Measurements from ENCODE around the gene EDARADD. TPM values are rescaled to one million over a fixed set of nuclear protein-coding genes. Genes with fewer than 3 reads are reported as not detected.
"Not testable (repeated sequence)": the region's sequence is repeated elsewhere in the genome, so short reads cannot be mapped to it uniquely, and the experiment has no call there.

Gene EDARADD
- total RNA-seq, 4 donors from 2014 or later: 0.55 to 2.6 (median 1.2) TPM; not detected in 1

GRCh38 chr1:236495467-236496112 lies 101.5 kb downstream of the EDARADD start:
- no peak overlapping the region for H3K4me3 ChIP-seq
- no peaks in the 10 kb centered on the region for H3K4me1 ChIP-seq
- no peaks in the 10 kb centered on the region for H3K27me3 ChIP-seq
- H3K36me3 ChIP-seq: no peaks in the 10 kb centered on the region
- no peak for TF ChIP-seq POLR2A (IDR thresholded peaks at IDR 0.05)
- no peak for TF ChIP-seq CTCF (IDR thresholded peaks at IDR 0.05)
- no peak overlapping the region for H3K27ac ChIP-seq
- DNase-seq: no peak
- intact Hi-C loops (cut with DNase I; ENCODE audit: low total_unique reads): loop anchor here (10.0 kb wide), 1 partner anchor 381 kb away; no protein-coding TSS in a partner anchor
- no peaks in the 10 kb centered on the region for H3K9me3 ChIP-seq

- DNase-seq: no peak
- Histone ChIP-seq H3K36me3 (no peaks in the 10 kb centered on the region), H3K27ac (no peak overlapping the region), H3K9me3 (no peaks in the 10 kb centered on the region), H3K27me3 (no peaks in the 10 kb centered on the region), H3K4me1 (no peaks in the 10 kb centered on the region), H3K4me3 (no peak overlapping the region)
- intact Hi-C loops (cut with DNase I; ENCODE audit: low total_unique reads): loop anchor here (10.0 kb wide), 1 partner anchor 383 kb away; no protein-coding TSS in a partner anchor
- TF ChIP-seq POLR2A (IDR thresholded peaks at IDR 0.05) (no peak), CTCF (IDR thresholded peaks at IDR 0.05) (no peak)
Observed at GRCh38 chr1:236497908-236498307, 103.8 kb downstream of the EDARADD start.

- H3K36me3 ChIP-seq: no peaks in the 10 kb centered on the region
- TF ChIP-seq POLR2A (IDR thresholded peaks at IDR 0.05) (no peak), CTCF (IDR thresholded peaks at IDR 0.05) (no peak)
- no peak for DNase-seq
- no peaks in the 10 kb centered on the region for H3K27me3 ChIP-seq
- intact Hi-C loops (cut with DNase I; ENCODE audit: low total_unique reads): no loop called here
- no peaks in the 10 kb centered on the region for H3K9me3 ChIP-seq
- no peak overlapping the region for H3K27ac ChIP-seq
- no peaks in the 10 kb centered on the region for H3K4me1 ChIP-seq
- H3K4me3 ChIP-seq: no peak overlapping the region
Observed at GRCh38 chr1:236501093-236501492, 107.0 kb downstream of the EDARADD start.

- Histone ChIP-seq H3K27ac (peak overlapping the region in 1 of 2 donors; percentile 31), H3K4me3 (no peak overlapping the region), H3K27me3 (no peaks in the 10 kb centered on the region), H3K9me3 (no peaks in the 10 kb centered on the region), H3K36me3 (no peaks in the 10 kb centered on the region), H3K4me1 (no peaks in the 10 kb centered on the region)
- no peak for DNase-seq
- intact Hi-C loops (cut with DNase I; ENCODE audit: low total_unique reads): no loop called here
- TF ChIP-seq POLR2A (IDR thresholded peaks at IDR 0.05): no peak
- no peak for TF ChIP-seq CTCF (IDR thresholded peaks at IDR 0.05)
Observed at GRCh38 chr1:236502579-236502971, 108.5 kb downstream of the EDARADD start.

- peak overlapping the region in 1 of 2 donors; percentile 23 for H3K4me3 ChIP-seq
- H3K27me3 ChIP-seq: no peaks in the 10 kb centered on the region
- no peaks in the 10 kb centered on the region for H3K9me3 ChIP-seq
- TF ChIP-seq CTCF (IDR thresholded peaks at IDR 0.05) (no peak), POLR2A (IDR thresholded peaks at IDR 0.05) (no peak)
- H3K27ac ChIP-seq: peak overlapping the region in 1 of 2 donors; percentile 31
- no peaks in the 10 kb centered on the region for H3K4me1 ChIP-seq
- intact Hi-C loops (cut with DNase I; ENCODE audit: low total_unique reads): no loop called here
- no peaks in the 10 kb centered on the region for H3K36me3 ChIP-seq
- DNase-seq: peak in 1 of 2 donors; percentile 16
Observed at GRCh38 chr1:236502972-236503639, 109.0 kb downstream of the EDARADD start.

- intact Hi-C loops (cut with DNase I; ENCODE audit: low total_unique reads); H3K9me3 ChIP-seq; H3K4me3 ChIP-seq; H3K27ac ChIP-seq; H3K4me1 ChIP-seq; DNase-seq; H3K36me3 ChIP-seq; H3K27me3 ChIP-seq: not testable (repeated sequence)
Observed at GRCh38 chr1:236504338-236504737, 110.3 kb downstream of the EDARADD start.
